IMR-90 (cell line): Measurements from ENCODE around the gene TMEM170B. TPM values are rescaled to one million over a fixed set of nuclear protein-coding genes. Genes with fewer than 3 reads are reported as not detected.

Source experiments
- ATAC-seq: fragments of 200-7000 bp; cut with Tn5 transposase; 2 replicates; pipeline ENCODE4 v1.9.1; 2020; ENCODE audit warnings: low read depth, mild to moderate bottlenecking, moderate library complexity
- BruUV-seq: library from RNA; stranded (reverse); fragments of 400-500 nt; replicated peaks from 2 replicates; lab custom pipeline; 2021; lab: Mats Ljungman, UMichigan
- CTCF ChIA-PET: fragments of 300-600 bp; formaldehyde crosslinking; extraction: SDS; loops from one replicate; lab custom pipeline; 2021; ENCODE audit warnings: antibody characterized with exemption; lab: Yijun Ruan, JAX
- POLR2A ChIA-PET: fragments of 300-600 bp; sonication (Branson Sonifier 250); formaldehyde crosslinking; loops from one replicate; lab custom pipeline; 2022; ENCODE audit warnings: antibody characterized with exemption; ENCODE audit not compliant: unreplicated experiment; lab: Charles Lee
- DNase-seq: peaks from one replicate; pipeline ENCODE4 v3.0.0; 2013
- H2AFZ ChIP-seq: replicated peaks from 2 replicates; pipeline ENCODE3; 2013; ENCODE audit warnings: low read length, mild to moderate bottlenecking; ENCODE audit not compliant: poor library complexity
- H2AK5ac ChIP-seq: 2 replicates; pipeline ENCODE4 v1.6.1; 2013; ENCODE audit warnings: low read depth, low read length, inconsistent platforms
- H2AK9ac ChIP-seq: replicated peaks from 2 replicates; pipeline ENCODE3; 2013; ENCODE audit warnings: mild to moderate bottlenecking, low read depth, low read length, moderate library complexity; ENCODE audit not compliant: poor library complexity
- H2BK120ac ChIP-seq: 2 replicates; pipeline ENCODE4 v1.6.1; 2013; ENCODE audit warnings: low read depth, low read length, inconsistent platforms
- H2BK15ac ChIP-seq: 3 replicates; pipeline ENCODE4 v1.6.1; 2013; ENCODE audit warnings: low read depth, low read length, inconsistent platforms
- H2BK20ac ChIP-seq: 2 replicates; pipeline ENCODE4 v1.6.1; 2013; ENCODE audit warnings: low read depth, mild to moderate bottlenecking, inconsistent platforms, low read length, moderate library complexity
- H2BK5ac ChIP-seq: 2 replicates; pipeline ENCODE4 v1.6.1; 2013; ENCODE audit warnings: mild to moderate bottlenecking, low read depth, low read length, inconsistent platforms; ENCODE audit not compliant: poor library complexity, severe bottlenecking
- H3K14ac ChIP-seq: replicated peaks from 2 replicates; pipeline ENCODE4 v1.6.1; 2013; ENCODE audit warnings: low read depth, low read length, inconsistent platforms
- H3K18ac ChIP-seq: 2 replicates; pipeline ENCODE4 v1.6.1; 2013; ENCODE audit warnings: low read depth, low read length, control low read depth
- H3K23ac ChIP-seq: 2 replicates; pipeline ENCODE4 v1.6.1; 2013; ENCODE audit warnings: low read depth, low read length, inconsistent platforms
- H3K27ac ChIP-seq: 2 replicates; pipeline ENCODE4 v1.5.1; 2013; ENCODE audit warnings: mild to moderate bottlenecking, control low read depth, low read length; ENCODE audit not compliant: insufficient read depth
- H3K27me3 ChIP-seq: 2 replicates; pipeline ENCODE4 v1.6.1; 2013; ENCODE audit warnings: low read length; ENCODE audit not compliant: control insufficient read depth, insufficient read depth
- H3K36me3 ChIP-seq: 2 replicates; pipeline ENCODE4 v1.6.1; 2013; ENCODE audit warnings: low read length, mixed read lengths; ENCODE audit not compliant: control insufficient read depth, insufficient read depth
- H3K4ac ChIP-seq: 2 replicates; pipeline ENCODE4 v1.6.1; 2013; ENCODE audit warnings: low read depth, low read length, inconsistent platforms
- H3K4me1 ChIP-seq: 2 replicates; pipeline ENCODE4 v1.6.1; 2013; ENCODE audit warnings: low read length, mixed read lengths; ENCODE audit not compliant: control insufficient read depth, insufficient read depth
- H3K4me2 ChIP-seq: 2 replicates; pipeline ENCODE4 v1.6.1; 2013; ENCODE audit warnings: low read depth, mild to moderate bottlenecking, control low read depth, low read length, moderate library complexity
- H3K4me3 ChIP-seq: 2 replicates; pipeline ENCODE4 v1.5.1; 2013; ENCODE audit warnings: low read depth, mild to moderate bottlenecking, control low read depth, low read length, moderate library complexity; ENCODE audit not compliant: insufficient read depth
- H3K56ac ChIP-seq: 2 replicates; pipeline ENCODE4 v1.6.1; 2013; ENCODE audit warnings: low read length, inconsistent platforms; ENCODE audit not compliant: insufficient read depth; ENCODE audit errors: extremely low read depth
- H3K79me1 ChIP-seq, 2 experiments: 2 replicates each; pipeline ENCODE4 v1.6.1; 2013; ENCODE audit warnings: low read length in 2 of 2, inconsistent platforms in 1 of 2, low read depth in 1 of 2
- H3K9ac ChIP-seq: 2 replicates; pipeline ENCODE4 v1.6.1; 2013; ENCODE audit warnings: low read depth, low read length, control low read depth
- H3K9me1 ChIP-seq: 2 replicates; pipeline ENCODE4 v1.6.1; 2013; ENCODE audit warnings: low read length, inconsistent platforms; ENCODE audit not compliant: insufficient read depth
- H3K9me3 ChIP-seq: 2 replicates; pipeline ENCODE4 v1.6.1; 2013; ENCODE audit warnings: low read length; ENCODE audit not compliant: control insufficient read depth, insufficient read depth
- H4K20me1 ChIP-seq: 2 replicates; pipeline ENCODE4 v1.6.1; 2013; ENCODE audit warnings: low read length, inconsistent platforms; ENCODE audit not compliant: insufficient read depth
- H4K5ac ChIP-seq: 2 replicates; pipeline ENCODE4 v1.6.1; 2013; ENCODE audit warnings: mild to moderate bottlenecking, low read depth, low read length, control low read depth
- H4K8ac ChIP-seq, 2 experiments: 2 replicates each; pipeline ENCODE4 v1.6.1; 2013; ENCODE audit warnings: low read depth in 2 of 2, low read length in 2 of 2, control low read depth in 1 of 2, inconsistent platforms in 1 of 2
- H4K91ac ChIP-seq: 2 replicates; pipeline ENCODE4 v1.6.1; 2013; ENCODE audit warnings: low read depth, low read length, inconsistent platforms; ENCODE audit not compliant: insufficient read depth
- BHLHE40 ChIP-seq: fragments of 150-350 bp; IDR thresholded peaks from 2 replicates; pipeline ENCODE4 v1.6.1; 2016; ENCODE audit warnings: mild to moderate bottlenecking, low read depth, low read length
- FOS ChIP-seq: fragments of 150-350 bp; IDR thresholded peaks from 2 replicates; pipeline ENCODE4 v1.6.1; 2016; ENCODE audit warnings: low read depth, low read length
- MAFK ChIP-seq: IDR thresholded peaks from 2 replicates; pipeline ENCODE4 v1.6.1; 2012; ENCODE audit warnings: low read depth, low read length, improper control_type of control experiment
- MAZ ChIP-seq: IDR thresholded peaks from 2 replicates; pipeline ENCODE4 v1.6.1; 2012; ENCODE audit warnings: low read depth, mild to moderate bottlenecking, low read length, improper control_type of control experiment, moderate library complexity, borderline replicate concordance
- NFE2L2 ChIP-seq: fragments of 150-350 bp; IDR thresholded peaks from 2 replicates; pipeline ENCODE4 v1.6.1; 2016; ENCODE audit warnings: low read depth, mild to moderate bottlenecking, low read length
- RAD21 ChIP-seq: IDR thresholded peaks from 2 replicates; pipeline ENCODE4 v1.6.1; 2012; ENCODE audit warnings: low read length, improper control_type of control experiment
- WGBS, 2 experiments: methylation state at CpG; one replicate each; pipeline versions ENCODE4 v1.1.5 to v1.1.7; 2013; ENCODE audit warnings: missing lambda C conversion rate in 2 of 2; ENCODE audit not compliant: insufficient read length in 1 of 2; ENCODE audit errors: extremely low coverage in 2 of 2; 5-methylcytosine and 5-hydroxymethylcytosine counted together
- dilution Hi-C: fragments of 300-500 bp; cut with HindIII; formaldehyde crosslinking; loops from one replicate; pipeline ENCODE4 v1.14.3; 2018; ENCODE audit warnings: low sequenced_read_pairs; ENCODE audit not compliant: unreplicated experiment
- in situ Hi-C: fragments of 300-500 bp; cut with MboI; formaldehyde crosslinking; loops from 3 replicates; pipeline ENCODE4 v1.14.3; 2019; ENCODE audit warnings: low sequenced_read_pairs, inconsistent platforms, mixed read lengths
- intact Hi-C: fragments of 100-400 bp; cut with micrococcal nuclease; formaldehyde crosslinking; loops from 2 replicates; pipeline ENCODE4 v1.10.0; 2022
- polyA plus RNA-seq, 3 experiments: library from polyadenylated mRNA; depleted of rRNA; stranded (reverse); fragments of >200 nt; gene quantifications; 2 replicates each; pipeline ENCODE4 v1.2.3, GENCODE V29; 2012; ENCODE audit warnings: low replicate concordance in 1 of 3
- total RNA-seq: library from RNA; depleted of rRNA; stranded (reverse); fragments of >200 nt; gene quantifications from 2 replicates; pipeline ENCODE4 v1.2.3, GENCODE V29; 2012

The TMEM170B gene
- total and polyA plus RNA-seq, 2 of the 4 experiments (the other 2 are of a cell fraction) = 0.10 to 0.18 TPM

DNA sequence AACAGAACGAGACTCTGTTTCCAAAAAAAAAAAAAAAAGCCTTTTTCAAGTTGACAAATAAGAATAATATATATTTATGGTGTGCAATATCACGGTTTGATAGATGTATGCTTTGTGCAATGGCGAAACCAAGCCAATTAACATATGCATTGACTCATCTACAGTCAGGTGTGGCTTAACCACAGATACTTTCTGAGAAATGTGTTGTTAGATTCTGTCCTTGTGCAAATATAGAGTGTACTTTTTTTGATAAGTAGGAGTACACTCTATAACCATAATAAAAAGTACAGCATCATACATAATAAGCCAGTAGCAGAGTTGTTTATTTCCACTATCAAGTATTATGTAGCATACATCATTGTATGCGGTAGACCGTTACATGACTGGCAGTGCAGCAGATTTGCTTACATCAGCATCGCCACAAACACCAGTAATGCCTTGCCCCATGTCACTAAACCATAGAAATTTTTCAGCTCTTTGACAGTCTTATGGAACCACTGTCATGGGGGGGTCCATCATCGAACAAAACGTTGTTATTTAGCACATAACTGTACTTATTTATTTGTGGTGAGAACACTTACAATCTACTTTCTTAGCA lies 59.2 kb downstream of the TMEM170B start:
- no peak overlapping the region for H4K5ac ChIP-seq
- TF ChIP-seq MAFK = peak; percentile 63
- TF ChIP-seq FOS = no peak
- no peak for TF ChIP-seq NFE2L2
- no peak for TF ChIP-seq MAZ
- no peak for TF ChIP-seq RAD21
- no peak for TF ChIP-seq BHLHE40
- no peak overlapping the region for H3K4ac ChIP-seq
- H3K9ac ChIP-seq = no peak overlapping the region
- CTCF ChIA-PET = interaction anchor here (0.6 to 1.5 kb wide), 3 partner anchors 9 to 96 kb away, joined by 3 to 6 read pairs (median 3); no protein-coding TSS in a partner anchor
- H2BK20ac ChIP-seq = no peak overlapping the region
- 0 out of 2 replicates have a peak, but pooled peaks cover 7% of the 10 kb centered on the region for H3K9me1 ChIP-seq
- no TSS peak for BruUV-seq
- H3K36me3 ChIP-seq = no peaks in the 10 kb centered on the region
- no peak overlapping the region for H4K8ac ChIP-seq
- no peak overlapping the region for H3K23ac ChIP-seq
- no peak overlapping the region for H2AK9ac ChIP-seq
- no peak overlapping the region for H3K27ac ChIP-seq
- in situ Hi-C loops = no loop called here
- H3K9me3 ChIP-seq = no peaks in the 10 kb centered on the region
- no peak overlapping the region for H4K91ac ChIP-seq
- H3K27me3 ChIP-seq = no peaks in the 10 kb centered on the region
- intact Hi-C loops = no loop called here
- H3K56ac ChIP-seq = no peak overlapping the region
- H2BK15ac ChIP-seq = no peak overlapping the region
- dilution Hi-C loops = no loop called here
- no CpG with 5 or more reads among the region's 8 CpGs for WGBS, 2 experiments
- no peak overlapping the region for H3K4me2 ChIP-seq
- no peak overlapping the region for H3K18ac ChIP-seq
- no peaks in the 10 kb centered on the region for H4K20me1 ChIP-seq
- peaks cover 3% of the 10 kb centered on the region; the same call in 1 of the 2 replicates for H3K4me1 ChIP-seq
- no peak overlapping the region for H2AFZ ChIP-seq
- H3K14ac ChIP-seq = no peak overlapping the region
- no peak overlapping the region for H2BK120ac ChIP-seq
- H2AK5ac ChIP-seq = no peak overlapping the region; the same call in 1 of the 2 replicates
- no peak for DNase-seq
- POLR2A ChIA-PET = interaction anchor here (0.6 kb wide), 1 partner anchor 17 kb away, joined by 3 read pairs; no protein-coding TSS in a partner anchor
- ATAC-seq = no peak
- no peak overlapping the region for H3K4me3 ChIP-seq
- no peak overlapping the region for H2BK5ac ChIP-seq
- peaks cover 0 to 6% of the 10 kb centered on the region in 2 experiments; a peak in 1 of 4 replicates for H3K79me1 ChIP-seq
